ENCODE data around the gene FKBP4. TPM values are rescaled to one million over a fixed set of nuclear protein-coding genes. Genes with fewer than 3 reads are reported as not detected.
"Not testable (repeated sequence)": the region's sequence is repeated elsewhere in the genome, so short reads cannot be mapped to it uniquely, and the experiment has no call there.

The FKBP4 gene, protein sequence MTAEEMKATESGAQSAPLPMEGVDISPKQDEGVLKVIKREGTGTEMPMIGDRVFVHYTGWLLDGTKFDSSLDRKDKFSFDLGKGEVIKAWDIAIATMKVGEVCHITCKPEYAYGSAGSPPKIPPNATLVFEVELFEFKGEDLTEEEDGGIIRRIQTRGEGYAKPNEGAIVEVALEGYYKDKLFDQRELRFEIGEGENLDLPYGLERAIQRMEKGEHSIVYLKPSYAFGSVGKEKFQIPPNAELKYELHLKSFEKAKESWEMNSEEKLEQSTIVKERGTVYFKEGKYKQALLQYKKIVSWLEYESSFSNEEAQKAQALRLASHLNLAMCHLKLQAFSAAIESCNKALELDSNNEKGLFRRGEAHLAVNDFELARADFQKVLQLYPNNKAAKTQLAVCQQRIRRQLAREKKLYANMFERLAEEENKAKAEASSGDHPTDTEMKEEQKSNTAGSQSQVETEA
- polyA plus RNA-seq (2013, experiment 1 of 2; ENCODE audit: insufficient read length): 41.8 TPM
- polyA plus RNA-seq (2013, experiment 2 of 2; ENCODE audit: insufficient read length): 48.1 TPM

DNA sequence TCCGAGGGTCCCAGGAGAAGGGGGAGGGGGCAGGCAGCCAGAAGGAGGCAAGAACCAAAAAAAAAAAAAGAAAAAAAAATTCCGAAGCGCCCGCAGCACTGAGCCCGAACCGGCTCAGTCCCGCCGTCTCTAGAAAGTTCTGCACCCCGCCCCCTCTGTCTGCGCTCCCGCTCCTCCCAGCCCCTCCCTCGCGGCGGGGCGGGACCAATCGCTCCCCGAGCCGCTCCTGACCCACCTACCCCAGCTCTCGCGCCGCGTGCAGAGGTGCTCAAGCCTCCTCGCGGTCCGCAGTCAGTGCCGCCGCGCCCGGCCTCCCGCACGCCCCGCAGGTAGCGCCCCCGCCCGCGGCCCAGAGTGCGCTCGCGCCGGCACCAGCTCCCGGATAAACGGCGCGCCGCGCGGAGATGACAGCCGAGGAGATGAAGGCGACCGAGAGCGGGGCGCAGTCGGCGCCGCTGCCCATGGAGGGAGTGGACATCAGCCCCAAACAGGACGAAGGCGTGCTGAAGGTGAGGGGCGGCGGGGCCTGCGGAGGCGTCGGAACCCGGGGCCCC is at the start of gene FKBP4:
Gene FKBP4, plus strand, starts transcription at position 235 of the 554 bp plus-strand sequence. Its CDS starts 170 bp downstream, at position 405.
- peak; percentile 84 for DNase-seq

DNA sequence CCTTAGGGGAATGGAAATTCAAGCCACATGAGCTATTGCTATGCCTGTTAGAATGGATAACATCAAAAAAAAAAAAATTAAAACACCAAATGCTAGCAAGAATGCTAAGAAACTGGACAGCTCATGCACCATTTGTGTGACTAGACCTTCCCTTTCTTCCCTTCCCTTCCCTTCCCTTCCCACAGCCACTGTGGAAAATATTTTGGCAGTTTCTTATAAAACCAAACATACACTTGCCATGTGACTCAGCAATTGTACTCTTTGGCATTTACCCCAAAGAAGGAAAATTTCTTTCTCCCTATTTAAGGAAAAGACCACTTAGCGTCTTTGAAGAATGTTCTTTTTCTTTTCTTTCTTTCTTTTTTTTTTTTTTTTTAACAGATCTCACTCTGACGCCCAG is 49.1 kb upstream of the FKBP4 start:
- peak; percentile 45 for DNase-seq

DNA sequence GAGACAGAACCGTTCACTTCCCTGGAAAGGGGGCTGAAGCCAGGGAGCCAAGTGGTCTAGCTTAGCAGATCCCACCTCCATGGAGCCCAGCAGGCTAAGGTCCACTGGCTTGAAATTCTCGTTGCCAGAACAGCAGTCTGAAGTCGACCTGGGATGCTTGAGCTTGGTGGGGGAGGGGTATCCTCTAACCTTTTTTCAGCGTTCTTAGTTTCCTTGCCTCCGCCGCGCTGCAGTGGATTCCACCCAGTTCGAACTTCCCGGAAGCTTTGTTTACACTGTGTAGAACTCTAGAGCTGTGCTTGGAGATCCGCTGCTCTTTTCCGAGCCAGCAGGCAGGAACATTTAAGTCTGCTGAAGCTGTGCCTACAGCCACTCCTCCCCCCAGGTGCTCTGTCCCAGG is 45.2 kb upstream of the FKBP4 start:
- DNase-seq: no peak

DNA sequence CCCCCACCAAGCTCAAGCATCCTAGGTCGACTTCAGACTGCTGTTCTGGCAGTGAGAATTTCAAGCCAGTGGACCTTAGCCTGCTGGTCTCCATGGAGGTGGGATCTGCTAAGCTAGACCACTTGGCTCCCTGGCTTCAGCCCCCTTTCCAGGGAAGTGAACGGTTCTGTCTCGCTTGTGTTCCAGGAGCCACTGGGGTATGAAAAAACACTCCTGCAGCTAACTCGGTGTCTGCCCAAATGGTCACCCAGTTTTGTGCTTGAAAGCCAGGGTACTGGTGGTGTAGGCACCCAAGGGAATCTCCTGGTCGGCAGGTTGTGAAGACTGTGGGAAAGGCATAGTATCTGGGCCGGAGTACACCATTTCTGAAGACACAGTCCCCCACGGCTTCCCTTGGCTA is 44.6 kb upstream of the FKBP4 start:
- no peak for DNase-seq

DNA sequence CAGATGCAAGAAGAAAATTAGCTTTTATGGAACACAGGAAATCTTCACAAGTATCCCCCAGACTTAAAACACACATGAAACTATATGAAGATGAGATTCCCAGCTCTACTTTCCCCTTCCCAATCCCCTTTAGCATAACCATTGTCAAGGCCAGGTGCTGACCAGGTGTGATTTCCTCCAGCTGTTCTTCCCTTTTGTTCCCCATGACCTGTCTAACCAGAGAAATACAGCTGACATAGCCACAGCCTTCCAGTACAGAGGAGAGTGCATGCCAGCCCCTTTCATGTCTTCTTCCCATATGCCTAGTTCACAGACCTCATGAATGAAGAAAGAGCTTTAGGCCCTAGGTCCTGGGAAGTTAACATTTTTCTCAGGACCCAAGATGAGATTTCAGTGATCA is 43.5 kb upstream of the FKBP4 start:
- DNase-seq: no peak

DNA sequence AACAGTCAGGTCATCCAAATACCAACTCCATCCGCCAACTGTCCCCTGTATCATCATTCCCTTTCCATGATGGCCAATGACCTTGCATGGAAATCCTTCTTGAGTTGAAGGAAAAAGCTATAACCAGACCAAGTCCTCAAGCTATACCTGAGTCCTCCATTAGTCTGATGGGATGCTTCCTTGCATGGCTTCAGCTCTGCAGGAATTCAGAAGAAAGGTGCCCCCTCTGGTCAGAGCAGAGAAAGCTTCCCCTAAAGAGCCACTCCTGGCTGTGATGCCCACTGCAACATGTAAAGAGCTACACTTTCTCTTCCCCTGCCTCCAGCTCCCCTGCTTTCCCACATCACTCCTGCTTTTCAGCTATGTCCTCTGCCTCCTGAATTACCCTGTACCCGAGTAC is 43.1 kb upstream of the FKBP4 start:
- DNase-seq: no peak

DNA sequence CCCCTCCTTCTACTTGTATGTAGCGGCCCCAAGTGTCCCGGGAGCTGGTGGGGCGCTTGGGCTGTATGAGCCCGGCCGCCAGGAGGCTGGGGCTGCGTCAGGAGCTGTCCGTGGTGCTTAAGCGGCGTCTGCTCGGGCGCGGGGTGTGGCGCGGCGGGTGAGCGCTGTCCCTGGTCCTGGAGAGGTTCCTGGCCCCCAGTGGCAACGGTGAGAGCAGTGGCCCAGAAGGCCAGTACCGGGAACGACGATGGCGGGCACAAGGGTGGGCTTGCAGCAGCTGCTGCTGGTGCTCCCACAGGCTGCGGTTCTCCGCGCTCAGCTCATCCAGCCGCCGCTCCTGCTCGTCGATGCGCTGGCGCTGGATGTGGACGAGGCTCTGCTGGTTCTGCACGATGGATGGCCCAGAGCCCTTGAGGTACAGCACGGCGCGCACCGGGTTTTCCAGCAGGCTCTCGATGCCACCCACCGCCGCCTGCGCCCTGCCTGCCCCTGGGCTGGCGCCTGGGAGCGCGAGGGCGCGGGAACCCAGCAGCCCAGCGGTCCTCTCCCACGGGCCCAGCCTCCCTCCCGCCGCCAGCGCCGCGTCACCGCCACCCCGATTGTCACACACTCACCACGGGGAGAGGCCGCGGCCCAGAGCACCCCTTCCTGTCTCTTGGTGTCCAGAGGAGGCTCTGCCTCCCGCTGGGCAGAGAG is 41.9 kb upstream of the FKBP4 start:
- peak; percentile 73 for DNase-seq

DNA sequence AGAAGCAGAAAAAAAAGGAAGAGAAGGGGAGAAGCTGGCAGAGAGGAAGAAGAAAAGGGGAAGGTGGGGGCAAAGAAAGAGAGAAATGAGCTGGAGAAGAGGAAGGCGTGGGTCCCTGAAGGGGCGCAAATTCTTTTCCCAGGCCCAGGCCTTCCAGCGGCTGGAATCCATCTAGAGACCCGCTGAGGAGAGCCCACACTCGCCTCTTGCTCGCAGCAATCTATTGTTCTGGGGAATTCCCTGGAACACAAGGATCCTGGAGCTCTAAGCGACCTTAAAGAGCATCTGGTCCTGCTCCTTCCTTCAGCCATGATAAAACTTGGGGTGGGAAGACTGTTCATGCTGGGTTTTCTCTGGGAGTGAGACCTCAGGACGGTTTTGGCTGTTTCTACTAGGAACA is 41.2 kb upstream of the FKBP4 start:
- DNase-seq: no peak

DNA sequence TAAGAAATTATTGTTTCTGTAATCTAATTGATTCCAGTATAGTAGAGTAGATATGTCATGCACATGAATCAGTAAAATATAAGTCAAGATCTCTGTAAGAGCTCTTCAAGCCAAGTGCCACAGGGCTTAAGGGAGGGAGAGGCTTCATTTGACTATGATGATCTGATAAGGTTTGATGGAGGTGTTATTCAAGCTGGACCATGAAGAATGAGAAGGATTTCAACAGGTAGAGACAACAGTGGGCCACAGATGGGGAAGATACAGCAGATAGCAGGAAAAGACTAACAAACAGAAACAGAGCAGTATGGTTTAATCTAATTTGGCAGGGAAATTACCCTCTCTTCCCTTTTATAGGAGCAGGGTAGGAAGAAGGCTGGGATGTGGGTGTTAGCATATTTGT is 40.6 kb upstream of the FKBP4 start:
- DNase-seq: no peak

DNA sequence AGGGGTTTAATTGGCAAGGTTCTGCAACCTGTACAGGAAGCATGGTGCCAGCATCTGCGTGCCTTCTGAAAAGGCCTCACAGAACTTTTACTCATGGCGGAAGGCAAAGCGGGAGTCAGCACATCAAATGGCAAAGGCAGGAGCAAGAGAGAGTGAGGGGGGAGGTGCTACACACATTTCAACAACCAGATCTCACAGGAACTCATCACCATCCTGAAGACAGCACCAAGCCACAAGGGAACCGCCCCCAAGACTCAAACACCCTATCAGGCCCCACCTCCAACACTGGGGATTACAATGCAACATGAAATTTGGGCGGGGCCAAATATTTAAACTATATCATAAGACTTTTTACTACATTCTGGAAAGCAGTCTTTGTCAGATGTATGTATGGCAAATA is 38.0 kb upstream of the FKBP4 start:
- DNase-seq: no peak

DNA sequence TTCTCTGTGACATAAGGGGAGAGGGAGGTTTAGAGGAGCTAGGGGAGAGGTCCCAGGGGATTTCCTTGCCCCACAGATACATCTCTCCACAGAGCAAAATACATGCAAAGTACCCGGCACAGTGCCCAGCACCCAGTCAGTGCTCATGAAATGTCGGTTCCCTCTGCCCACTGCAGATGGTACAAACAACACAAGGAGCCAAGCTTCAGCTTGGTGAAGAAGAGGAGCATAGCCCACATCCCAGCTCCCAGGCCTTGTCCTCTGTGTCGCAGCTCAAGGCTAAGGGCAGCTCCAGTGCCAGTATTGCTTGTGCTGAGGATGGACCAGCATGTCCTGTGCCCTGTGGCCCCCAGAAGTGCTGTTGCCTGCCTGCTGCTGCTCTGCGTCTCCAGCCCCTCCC is 35.0 kb upstream of the FKBP4 start:
- no peak for DNase-seq

DNA sequence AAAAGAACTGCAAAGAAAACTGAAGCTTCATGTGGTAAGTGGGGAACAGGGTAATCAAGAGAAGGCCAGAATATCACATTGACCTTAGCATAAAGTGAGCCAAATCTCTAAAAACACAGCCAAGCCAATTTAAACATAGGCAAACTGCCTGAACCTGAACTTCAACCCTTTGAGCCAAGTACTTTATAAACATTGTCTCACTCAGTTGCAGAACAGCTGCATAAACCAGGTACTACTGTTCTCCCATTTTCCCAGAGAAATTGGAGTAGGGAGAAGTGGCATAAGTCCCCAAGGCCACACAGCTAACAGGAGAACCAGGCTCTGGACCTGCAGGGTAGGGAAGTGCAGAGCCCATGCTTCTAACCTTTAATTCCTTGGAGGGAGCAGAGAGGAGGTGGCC is 30.4 kb upstream of the FKBP4 start:
- no peak for DNase-seq

DNA sequence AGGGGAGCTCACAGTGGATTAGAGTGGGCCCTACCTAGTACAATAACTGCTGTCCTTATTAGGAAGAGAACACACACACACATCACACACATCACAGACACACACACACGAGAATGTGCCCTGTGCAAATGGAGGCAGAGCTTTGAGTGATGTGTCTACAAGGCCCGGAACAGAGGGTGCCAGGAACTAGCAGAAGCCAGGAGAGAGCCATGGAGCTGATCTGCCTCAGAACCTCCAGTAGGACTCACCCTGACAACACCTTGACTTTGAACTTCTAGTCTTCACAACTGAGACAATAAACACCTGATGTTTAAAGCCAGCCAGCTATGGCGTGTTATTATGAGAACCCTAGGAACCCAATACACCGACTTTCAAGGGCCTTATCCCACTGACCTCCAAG is 29.7 kb upstream of the FKBP4 start:
- no peak for DNase-seq

DNA sequence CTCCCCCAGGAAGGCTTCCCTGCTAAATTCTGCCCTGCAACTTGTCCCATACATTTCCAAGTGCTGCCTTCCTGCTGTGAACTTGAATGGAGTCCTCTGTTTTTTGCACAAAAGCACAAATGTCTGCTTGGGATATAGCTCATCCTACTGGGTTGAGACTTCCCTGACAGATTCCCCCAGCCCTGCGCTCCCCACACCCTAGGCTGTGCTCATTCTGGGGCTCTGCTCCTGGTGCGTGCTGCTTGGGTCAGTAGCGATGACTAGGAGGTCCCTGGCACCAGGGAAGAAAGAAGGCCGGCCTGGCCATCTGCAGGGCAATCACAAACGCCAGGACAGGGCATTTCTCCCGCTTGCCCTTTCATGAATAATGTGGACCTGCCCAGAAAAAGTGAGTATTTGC is 29.2 kb upstream of the FKBP4 start:
- no peak for DNase-seq

DNA sequence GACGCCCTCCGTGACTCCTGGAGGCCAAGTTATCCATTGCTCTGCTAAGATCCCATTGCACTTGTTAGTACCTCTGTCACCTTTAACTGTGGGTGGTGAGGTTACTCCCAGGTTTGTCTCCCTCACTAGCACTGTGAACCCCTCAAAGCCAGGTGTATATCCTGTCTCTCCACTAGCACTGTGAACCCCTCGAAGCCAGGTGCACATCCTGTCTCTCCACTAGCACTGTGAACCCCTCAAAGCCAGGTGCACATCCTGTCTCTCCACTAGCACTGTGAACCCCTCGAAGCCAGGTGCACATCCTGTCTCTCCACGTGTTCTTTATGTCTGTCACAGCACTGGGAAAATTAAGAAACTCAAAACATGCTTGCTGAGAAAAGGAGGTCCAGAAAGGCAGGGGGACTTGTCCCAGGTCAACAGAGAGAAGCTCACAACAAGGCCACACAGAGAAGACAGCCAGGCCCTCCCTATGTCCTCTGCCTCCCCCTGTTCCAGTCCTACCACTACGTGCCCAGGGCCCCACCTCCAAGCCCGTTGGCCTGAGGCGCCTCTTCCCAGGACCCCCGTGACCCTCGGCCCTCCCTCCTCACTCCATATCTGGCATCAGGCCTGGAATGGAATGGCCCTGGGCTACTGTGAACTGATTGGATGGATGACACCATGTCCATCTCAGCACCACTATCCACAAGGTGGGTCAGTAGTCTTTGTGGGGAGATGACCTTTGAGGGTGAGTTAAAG is 26.4 kb upstream of the FKBP4 start:
- no peak for DNase-seq

DNA sequence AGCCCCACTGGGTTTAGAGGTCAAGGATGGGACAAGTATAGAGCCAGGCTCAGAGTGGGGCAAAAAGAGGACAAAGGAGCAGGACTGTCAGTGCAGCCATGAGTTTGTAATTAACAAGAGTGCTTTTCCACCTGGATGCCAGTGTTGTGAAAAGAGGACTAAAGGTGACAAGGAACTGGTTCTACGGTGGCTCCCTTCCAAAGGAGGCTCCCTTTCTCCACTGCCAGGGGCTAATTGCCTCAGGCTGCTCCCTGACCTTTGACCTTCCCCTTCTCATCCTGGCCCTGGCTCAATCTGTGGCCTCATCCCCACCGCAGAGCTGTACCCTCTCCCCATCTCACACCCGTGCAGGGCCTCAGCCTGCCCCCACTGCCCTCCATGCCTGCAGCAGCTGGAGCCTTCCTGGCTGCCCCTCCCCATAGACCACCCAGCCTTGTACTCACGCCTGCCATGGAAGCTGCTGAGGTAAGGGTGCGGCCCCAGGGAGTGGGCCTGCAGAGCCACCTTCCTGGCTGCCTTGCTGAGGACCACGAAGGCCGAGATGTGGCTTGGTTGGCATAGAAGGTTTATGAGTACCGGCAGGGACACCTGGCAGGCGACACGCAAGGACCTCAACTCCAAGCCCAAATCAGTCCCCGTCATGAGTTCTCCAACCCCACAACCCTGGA is 24.8 kb upstream of the FKBP4 start:
- DNase-seq: no peak

DNA sequence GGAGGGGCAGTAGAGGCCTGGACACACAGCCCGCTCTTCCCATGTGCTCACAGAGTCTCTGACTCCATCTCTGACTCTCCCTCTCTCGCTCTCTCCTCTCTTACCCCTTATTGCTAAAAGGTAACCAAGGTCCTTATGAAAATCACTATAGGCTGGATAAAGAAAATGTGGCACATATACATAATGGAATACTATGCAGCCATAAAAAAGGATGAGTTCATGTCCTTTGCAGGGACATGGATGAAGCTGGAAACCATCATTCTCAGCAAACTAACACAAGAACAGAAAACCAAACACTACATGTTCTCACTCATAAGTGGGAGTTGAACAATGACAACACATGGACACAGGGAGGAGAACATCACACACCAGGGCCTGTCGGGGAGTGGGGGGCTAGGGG is 24.2 kb upstream of the FKBP4 start:
- not testable (repeated sequence) for DNase-seq

DNA sequence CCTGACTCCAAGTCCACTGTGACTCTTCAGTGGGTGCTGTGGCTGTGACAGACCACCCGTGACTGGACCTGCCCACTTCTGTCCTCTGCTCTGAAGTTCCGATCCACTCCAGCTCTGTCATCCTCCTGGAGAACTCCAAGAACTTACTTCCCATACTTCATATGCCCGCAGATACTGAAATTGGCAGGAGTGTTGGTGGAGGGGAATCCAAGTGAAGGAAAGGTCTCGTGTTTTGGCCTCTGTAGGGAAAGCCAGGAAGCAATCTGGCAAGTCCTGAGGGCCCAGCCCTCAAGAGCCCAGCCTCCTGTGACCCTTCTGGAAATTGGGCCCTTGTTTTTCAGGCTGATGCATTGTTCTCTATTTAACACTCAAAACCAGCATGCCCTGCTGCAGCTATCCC is 22.4 kb upstream of the FKBP4 start:
- DNase-seq: no peak

DNA sequence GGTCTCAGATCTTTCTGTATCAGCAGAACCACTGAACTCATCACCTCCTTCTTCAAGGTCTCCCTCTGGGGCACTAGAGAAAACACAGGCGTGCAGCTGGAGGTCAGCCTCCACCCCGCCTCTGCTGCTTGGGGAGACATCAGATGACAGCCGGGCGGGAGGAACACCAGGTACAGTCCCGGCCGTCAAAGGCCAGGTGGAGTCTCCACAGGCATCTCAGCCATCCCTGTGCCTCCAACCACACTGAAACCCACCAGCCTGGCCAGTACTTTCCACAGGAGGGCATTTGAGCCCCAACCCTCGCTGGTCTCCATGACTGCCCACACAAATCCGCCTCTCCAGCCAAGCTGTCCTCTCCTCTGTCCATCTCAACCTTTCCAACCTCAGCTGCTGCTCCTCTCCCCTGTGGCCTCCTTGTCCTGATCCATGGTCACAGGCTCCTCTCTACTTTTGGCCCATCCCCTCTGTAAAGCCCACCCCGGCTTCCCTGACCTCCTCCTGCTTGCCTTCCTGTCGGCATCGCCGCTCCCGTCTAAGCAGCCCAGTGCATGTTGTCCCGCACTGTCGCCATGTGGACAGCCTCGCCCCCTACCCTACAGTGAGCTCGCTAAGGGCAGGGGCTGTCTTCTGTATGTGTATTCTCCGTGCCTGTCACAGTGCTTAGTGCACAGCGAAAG is 21.4 kb upstream of the FKBP4 start:
- DNase-seq: no peak

DNA sequence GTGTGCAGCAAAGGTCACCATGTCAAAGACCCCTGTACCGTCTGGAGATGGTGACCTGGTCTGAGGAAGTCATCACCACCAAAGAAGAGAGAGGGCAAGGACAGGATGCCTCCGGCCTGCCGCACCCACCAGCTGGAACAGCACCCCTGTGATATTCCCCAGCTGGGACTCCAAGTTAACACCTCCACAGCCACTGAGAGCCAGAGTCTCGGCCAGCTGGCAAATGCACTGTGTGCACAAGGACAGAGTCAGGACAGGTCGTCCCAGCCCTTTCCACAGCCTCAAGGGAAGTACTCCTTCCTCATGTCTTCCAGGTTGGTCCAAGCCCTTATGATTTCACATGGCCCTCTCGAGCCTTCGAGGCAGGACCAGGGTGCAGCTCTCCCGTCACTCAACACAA is 19.3 kb upstream of the FKBP4 start:
- no peak for DNase-seq

DNA sequence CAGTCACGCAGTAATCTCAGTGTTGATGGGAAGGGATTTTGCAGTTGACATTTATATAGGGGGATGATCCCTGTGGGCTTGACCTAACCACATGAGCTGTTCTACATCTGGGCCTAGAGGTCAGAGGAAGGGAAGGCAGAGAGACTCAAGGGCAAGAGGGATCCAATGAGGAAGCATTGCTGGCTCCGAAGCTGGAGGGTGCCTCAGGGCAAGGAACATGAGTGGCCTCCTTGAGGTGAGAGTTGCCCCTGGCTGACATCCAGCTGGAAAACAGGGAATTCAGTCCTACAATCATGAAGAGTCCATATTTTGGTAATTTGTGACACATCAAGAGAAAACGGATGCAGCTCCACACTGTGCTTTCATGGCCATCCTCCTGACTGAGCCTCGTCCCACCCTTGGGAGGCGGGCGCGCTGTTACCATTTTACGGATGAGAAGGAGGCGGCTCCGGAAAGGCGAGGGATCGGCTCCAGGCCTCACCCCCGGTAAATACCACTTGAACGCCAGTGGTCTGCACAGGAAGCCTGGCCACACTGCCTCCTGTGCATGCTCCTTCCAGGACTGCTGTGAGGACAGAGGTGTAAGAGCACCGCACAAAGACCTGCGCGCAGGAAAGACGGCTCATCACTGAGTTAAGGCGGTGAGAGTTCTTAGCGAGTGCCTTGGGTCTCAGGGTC is 18.5 kb upstream of the FKBP4 start:
- no peak for DNase-seq

All from fibroblast of skin of scalp (primary cell).